NCI-H1930 (cell line): ENCODE measurements around the gene RIMBP2.

Experiments
- DNase-seq, 2 experiments: peaks; one replicate each; lab custom pipeline; 2025; lab: John Stamatoyannopoulos, UW

The RIMBP2 gene

GRCh38 chr12:130440411-130441080 is 275.6 kb downstream of the RIMBP2 start:
- no peak for DNase-seq

DNA sequence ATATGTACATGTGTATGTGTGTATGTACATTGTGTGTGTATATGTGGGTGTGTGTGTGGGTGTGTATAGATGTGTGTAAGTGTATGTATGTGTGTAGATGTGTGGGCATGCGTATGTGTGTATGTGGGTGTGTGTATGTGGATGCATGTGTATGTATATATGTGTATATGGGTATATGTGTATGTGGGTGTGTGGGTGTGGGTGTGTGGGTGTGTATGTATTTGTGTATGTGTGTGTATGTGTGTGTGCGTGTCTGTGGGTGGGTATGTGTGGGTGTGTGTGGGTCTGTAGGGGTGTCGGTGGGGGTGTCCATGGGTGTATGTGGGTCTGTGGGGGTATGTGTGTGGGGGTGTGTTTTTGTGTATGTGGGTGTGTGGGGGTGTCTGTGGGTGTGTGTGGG is 276.8 kb downstream of the RIMBP2 start:
- no peak for DNase-seq

DNA sequence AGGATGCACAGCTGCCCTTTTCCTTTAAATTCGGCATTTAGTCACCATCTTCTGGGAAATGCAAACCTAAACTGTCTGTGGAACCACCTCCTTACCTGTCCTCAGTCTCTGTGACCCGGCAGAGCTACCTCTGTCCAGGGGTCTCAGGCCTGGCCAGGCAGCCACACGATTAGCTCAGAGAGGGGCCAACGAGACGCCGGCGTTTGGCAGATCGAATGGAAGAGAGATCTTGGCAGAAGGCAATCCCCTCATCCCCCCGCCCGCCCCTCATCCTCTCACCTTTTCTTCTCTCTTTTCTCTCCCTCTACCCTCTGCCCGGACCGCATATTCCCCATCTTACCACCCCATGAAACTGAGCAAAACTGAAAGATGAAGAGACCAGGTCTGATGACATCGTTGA is 277.4 kb downstream of the RIMBP2 start:
- DNase-seq: no peak

DNA sequence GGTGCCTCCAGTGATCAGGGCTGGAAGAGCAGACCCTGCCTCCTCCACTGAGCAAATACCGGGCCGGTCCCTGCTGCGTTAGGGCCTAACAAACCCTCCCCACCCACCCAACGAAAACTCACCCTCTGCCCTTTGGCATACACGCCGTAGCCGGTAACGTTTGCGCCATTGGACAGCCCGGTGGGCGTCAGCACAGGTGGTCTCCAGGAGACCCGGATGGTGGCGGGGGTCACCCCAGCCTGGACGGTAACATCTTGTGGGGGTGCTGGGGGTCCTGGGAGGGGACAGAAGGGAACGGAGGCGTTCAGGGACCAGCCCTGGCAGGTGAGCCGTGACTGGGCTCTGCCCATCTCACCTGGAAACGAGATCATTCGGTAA is 277.9 kb downstream of the RIMBP2 start:
- DNase-seq: no peak

GRCh38 chr12:130437555-130438242 is 278.4 kb downstream of the RIMBP2 start:
- no peak for DNase-seq

DNA sequence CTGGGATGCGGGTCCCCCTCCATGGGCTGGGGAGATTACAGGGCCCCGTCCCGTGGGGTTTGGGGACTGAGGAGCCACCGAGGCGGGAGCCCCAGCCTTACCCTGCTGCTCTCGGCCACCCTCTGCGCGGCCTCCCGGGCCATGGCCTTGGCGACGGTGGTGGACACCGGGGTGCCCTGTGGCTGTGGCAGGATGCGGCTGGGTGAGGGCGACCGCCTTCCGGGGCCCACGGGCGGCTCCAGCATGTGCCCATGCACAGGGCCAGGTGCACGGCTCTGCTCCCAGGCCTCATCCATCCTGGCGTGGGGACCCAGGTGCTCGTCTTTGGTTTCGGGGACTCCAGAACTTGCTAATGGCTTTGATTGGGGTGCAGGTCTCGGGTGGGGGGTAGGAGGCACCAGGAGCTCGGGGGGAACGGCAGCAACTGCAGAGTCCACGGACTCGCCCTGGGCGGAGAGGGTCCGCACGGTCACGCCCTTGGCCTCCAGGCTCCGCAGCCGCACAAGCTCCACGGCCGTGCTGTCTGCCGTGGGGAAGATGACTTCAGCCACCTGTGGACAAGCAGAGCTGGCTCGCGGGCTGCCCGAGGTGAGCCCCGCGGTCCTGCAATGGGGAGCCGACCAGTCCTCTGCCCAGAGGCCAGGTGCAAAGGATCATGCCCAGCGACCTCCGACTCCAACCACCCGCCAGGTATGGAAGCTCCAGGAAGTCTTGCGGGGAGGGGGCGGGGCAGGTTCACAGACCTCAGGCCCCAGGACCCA is 279.2 kb downstream of the RIMBP2 start:
- no peak for DNase-seq

DNA sequence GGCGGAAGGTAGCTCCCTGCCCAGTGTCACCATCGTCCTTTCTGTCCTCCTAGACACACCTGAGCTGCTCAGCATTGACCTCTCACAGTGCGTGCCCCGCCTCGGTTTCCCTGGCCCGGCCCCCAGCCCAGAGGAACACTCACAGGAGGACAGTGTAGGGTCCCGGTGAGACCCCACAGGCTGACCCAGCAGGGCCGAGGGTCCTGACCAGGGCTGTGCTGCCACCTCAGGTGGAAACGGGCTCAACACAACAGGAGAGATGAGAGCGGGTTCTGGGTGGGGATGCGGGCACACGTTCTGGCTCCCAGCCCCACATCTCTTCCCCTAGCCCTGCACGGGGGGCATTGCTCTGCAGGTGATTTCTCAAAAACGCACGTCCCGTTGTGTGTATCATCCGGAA is 280.3 kb downstream of the RIMBP2 start:
- no peak for DNase-seq

DNA sequence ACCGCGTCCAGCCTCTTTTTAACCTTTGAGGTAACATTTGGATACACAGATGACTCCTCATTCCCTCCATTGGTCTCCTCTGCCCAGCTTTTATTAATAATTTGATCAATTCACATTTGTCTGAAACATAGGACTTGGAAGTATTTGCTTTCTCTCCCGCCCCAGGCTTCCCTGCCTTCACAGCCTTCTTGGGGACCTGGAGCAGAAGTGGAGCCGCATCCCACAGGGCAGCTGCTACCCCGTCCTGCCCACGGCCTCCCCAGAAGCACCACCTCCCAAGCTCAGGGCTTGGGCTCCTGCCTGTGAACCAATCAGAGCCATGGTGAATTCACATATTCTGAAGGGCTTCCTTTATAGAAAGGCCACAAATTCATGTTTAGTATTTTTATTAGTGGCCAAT is 280.8 kb downstream of the RIMBP2 start:
- DNase-seq: no peak

DNA sequence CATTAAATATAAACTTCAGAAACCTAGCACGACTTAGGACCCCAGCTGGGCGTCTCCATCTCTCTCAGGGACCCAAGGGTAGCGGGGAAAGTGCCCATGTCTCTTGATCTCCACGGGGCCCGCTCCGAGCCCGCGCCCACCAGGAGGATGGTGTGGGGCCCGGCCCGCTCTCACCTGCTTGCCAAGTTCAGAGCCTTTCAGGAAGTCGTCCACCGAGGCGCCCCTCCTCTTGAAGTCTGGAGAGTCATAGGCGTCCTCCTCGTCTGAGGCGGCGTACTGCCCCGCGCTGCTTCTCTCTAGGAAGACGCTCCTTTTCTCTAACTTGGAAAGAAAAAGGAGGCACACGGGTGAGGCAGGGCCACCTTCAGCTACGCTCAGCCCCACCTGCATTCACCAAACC is 281.5 kb downstream of the RIMBP2 start:
- DNase-seq: no peak

- DNase-seq: no peak
Measured at GRCh38 chr12:130433834-130434233, 282.3 kb downstream of the RIMBP2 start.

- no peak for DNase-seq
Measured at GRCh38 chr12:130433411-130433810, 282.7 kb downstream of the RIMBP2 start.

GRCh38 chr12:130431176-130431575 is 284.9 kb downstream of the RIMBP2 start:
- DNase-seq: no peak

GRCh38 chr12:130429656-130430505 is 286.2 kb downstream of the RIMBP2 start:
- DNase-seq: no peak

DNA sequence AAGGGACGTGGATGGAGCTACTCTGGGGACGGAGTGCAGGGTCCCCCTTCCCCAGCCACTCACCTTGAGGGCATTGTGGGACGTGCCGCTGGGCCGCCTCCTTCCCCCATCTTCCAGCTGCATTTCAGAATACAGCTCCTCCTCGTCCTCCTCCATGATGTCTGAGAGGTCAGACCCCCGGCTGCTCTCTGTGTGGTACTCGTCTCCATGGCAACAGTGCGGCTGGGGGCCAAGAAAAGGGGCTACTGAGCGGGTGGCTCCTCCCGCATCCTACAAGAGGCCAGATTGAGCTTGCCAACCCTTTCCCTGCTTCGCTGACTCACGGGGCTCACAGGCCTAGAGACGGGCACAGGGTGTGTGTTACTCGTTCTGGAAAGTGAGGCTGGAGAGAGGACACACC is 288.0 kb downstream of the RIMBP2 start:
- DNase-seq: no peak

GRCh38 chr12:130427381-130427887 is 288.7 kb downstream of the RIMBP2 start:
- DNase-seq: no peak

GRCh38 chr12:130425698-130426245 is 290.3 kb downstream of the RIMBP2 start:
- DNase-seq: no peak

- DNase-seq: no peak
Measured at GRCh38 chr12:130424858-130425697, 291.0 kb downstream of the RIMBP2 start.

GRCh38 chr12:130423991-130424857 is 291.9 kb downstream of the RIMBP2 start:
- no peak for DNase-seq

DNA sequence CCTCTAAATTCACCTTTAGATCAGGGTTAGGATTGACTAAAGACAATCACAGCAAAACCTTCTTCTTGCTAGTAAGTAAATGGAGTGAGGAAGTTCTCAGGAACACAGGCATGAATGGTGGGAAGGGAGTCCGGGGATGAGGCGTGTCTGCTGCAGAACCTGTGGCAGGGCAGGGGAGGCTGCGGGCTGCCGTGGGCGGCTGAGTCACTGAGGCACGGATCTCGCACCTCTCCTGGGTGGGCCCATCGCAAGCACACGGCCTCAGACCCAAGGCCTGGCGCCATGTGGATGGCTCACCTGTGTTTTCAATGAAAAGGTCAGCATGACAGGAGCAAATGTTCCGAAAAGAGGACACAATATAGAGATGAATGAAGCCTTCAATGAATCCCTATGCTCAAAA is 293.0 kb downstream of the RIMBP2 start:
- no peak for DNase-seq

- DNase-seq: no peak
Measured at GRCh38 chr12:130422676-130423075, 293.4 kb downstream of the RIMBP2 start.
